ENCODE results near the gene MGAT5B. TPM values are rescaled to one million over a fixed set of nuclear protein-coding genes. Genes with fewer than 3 reads are reported as not detected.

The MGAT5B gene
- total and polyA plus RNA-seq, 10 of the 15 experiments (the other 5 are each of a cell fraction or from before 2014, with no cell fraction given): 0.13 TPM; not detected in 9

GRCh38 chr17:76969598-76970172 lies 101.5 kb downstream of the MGAT5B start:
- ChIA-PET SMC1A (ENCODE audit: uncharacterized antibody, unreplicated experiment) (no interaction called here), POLR2A (no interaction called here), CTCF (no interaction called here), RAD21 (ENCODE audit: unreplicated experiment) (interaction anchor here (0.7 kb wide), 1 partner anchor 21 kb away, joined by 3 read pairs; no protein-coding TSS in a partner anchor)
- H3K4me3 ChIP-seq: no peak overlapping the region; the same call in 1 of the 2 replicates
- WGBS (ENCODE audit: insufficient coverage, insufficient replicate concordance, low lambda C conversion rate, missing lambda C conversion rate): 3% methylated on average over 11 of the region's 13 CpGs
- TF ChIP-seq ATF7 (IDR thresholded peaks at IDR 0.05; ENCODE audit: low read depth): no peak
- no peak for TF ChIP-seq MEF2B (IDR thresholded peaks at IDR 0.05; ENCODE audit: partially characterized antibody, poor library complexity, severe bottlenecking)
- TF ChIP-seq BRCA1 (IDR thresholded peaks at IDR 0.05; ENCODE audit: low read depth, low read length): no peak
- TF ChIP-seq RBBP5 (conservative IDR thresholded peaks at IDR 0.05): no peak
- no peak for TF ChIP-seq RELA (IDR thresholded peaks at IDR 0.05; ENCODE audit: borderline replicate concordance, partially characterized antibody)
- no peak for TF ChIP-seq NFXL1 (IDR thresholded peaks at IDR 0.05; ENCODE audit: borderline replicate concordance)
- TF ChIP-seq ZZZ3 (IDR thresholded peaks at IDR 0.05; ENCODE audit: control insufficient read depth, insufficient read length, low read depth): no peak
- no peak for TF ChIP-seq E4F1 (IDR thresholded peaks at IDR 0.05; ENCODE audit: borderline replicate concordance, partially characterized antibody)
- no peak for TF ChIP-seq ZBED1 (IDR thresholded peaks at IDR 0.05; ENCODE audit: borderline replicate concordance)
- no peak for TF ChIP-seq IRF3 (IDR thresholded peaks at IDR 0.05)
- TF ChIP-seq PAX8 (IDR thresholded peaks at IDR 0.05): no peak
- TF ChIP-seq SRF (IDR thresholded peaks at IDR 0.05; ENCODE audit: low read depth in 2 of 2, low read length in 2 of 2): no peak
- no peak for TF ChIP-seq SP1 (IDR thresholded peaks at IDR 0.05; ENCODE audit: low read depth, low read length)
- no peak for TF ChIP-seq ZBTB11 (CRISPR knock-in tag; IDR thresholded peaks at IDR 0.05)
- TF ChIP-seq TCF7 (IDR thresholded peaks at IDR 0.05; ENCODE audit: borderline replicate concordance): no peak
- TF ChIP-seq KAT2A (conservative IDR thresholded peaks at IDR 0.05; ENCODE audit: control insufficient read depth, low read depth, low read length): no peak
- no peak for TF ChIP-seq CBX5 (IDR thresholded peaks at IDR 0.05; ENCODE audit: low read depth)
- intact Hi-C loops (cut with micrococcal nuclease; ENCODE audit: unreplicated experiment) (no loop called here), in situ Hi-C loops (cut with MboI) (no loop called here)
- no peaks in the 10 kb centered on the region for H3K36me3 ChIP-seq (ENCODE audit: control insufficient read depth in 2 of 2, insufficient read depth in 2 of 2, low read length in 1 of 2)
- no peak for DNase-seq (ENCODE audit: low read depth, low spot score)
- ATAC-seq: no peak; the same call in 2 of the 3 replicates
- peaks cover 3% of the 10 kb centered on the region for H3K4me1 ChIP-seq (ENCODE audit: control insufficient read depth, insufficient read depth, low read length)
- H3K27me3 ChIP-seq (replicated peaks in 1 of 2; ENCODE audit: control insufficient read depth in 2 of 2, insufficient read depth in 2 of 2, low read length in 1 of 2): peaks cover 2 to 13% of the 10 kb centered on the region in 2 experiments
- H3K9me3 ChIP-seq (replicated peaks; ENCODE audit: control insufficient read depth, insufficient read depth, low read length): no peaks in the 10 kb centered on the region; the same call in 2 of the 3 replicates
- no peak overlapping the region for H3K9ac ChIP-seq (ENCODE audit: control insufficient read depth, insufficient read depth, low read length)
- H2AFZ ChIP-seq (ENCODE audit: control insufficient read depth, low read depth, low read length): no peak overlapping the region; the same call in 1 of the 2 replicates
- peak overlapping the region; percentile 21; the same call in 1 of the 2 replicates for H3K4me2 ChIP-seq (ENCODE audit: control insufficient read depth, insufficient read depth)
- H3K79me2 ChIP-seq (ENCODE audit: control insufficient read depth, insufficient read depth, low read length): no peaks in the 10 kb centered on the region
- no TSS peak for BruUV-seq (replicated peaks)
- FAIRE-seq: no peak
- H4K20me1 ChIP-seq (ENCODE audit: control insufficient read depth, insufficient read depth): no peaks in the 10 kb centered on the region
- H3K27ac ChIP-seq (ENCODE audit: control insufficient read depth, insufficient read depth): no peak overlapping the region
